Melanocyte of skin (primary cell): ENCODE measurements around the gene BAZ2A. TPM values are rescaled to one million over a fixed set of nuclear protein-coding genes. Genes with fewer than 3 reads are reported as not detected.

Experiments used
- small RNA-seq, 2 donors: library from RNA; depleted of rRNA; stranded (forward); fragments of <200 nt; gene quantifications; one replicate each; pipeline ENCODE3, GENCODE V24; 2012
- total RNA-seq, 2 donors: library from RNA; depleted of rRNA; stranded (reverse); fragments of >200 nt; gene quantifications; 2 replicates each; pipeline ENCODE4 v1.2.3, GENCODE V29; 2012

BAZ2A gene
- total RNA-seq: 10 to 100 TPM; 52.0 to 56.3 TPM

GRCh38 chr12:56630180-56630632 lies at the start of gene BAZ2A:
Gene BAZ2A (minus strand): TSS chr12:56630326. CDS start chr12:56617530, 12,796 bp downstream.

GRCh38 chr12:56645717-56646446 lies 15.8 kb upstream of the BAZ2A start, which contains the start of gene ATP5F1B:
Gene ATP5F1B (minus strand): TSS chr12:56645984. CDS start chr12:56645963, 21 bp downstream.

Small RNA genes lying within 50 kb of the gene (small RNA-seq; reads per million reads assigned to genes)
- gene RN7SL809P (0 to 0.34 reads per million in 2 donors), gene RNU6-343P (0 to 0.06 reads per million in 2 donors), gene SNORD59A (5,357 to 5,558 reads per million in 2 donors)

Other genes with a start within 250 kb of the BAZ2A start
- 10 to 100 TPM in 1 of 2 donors, 1 to 10 TPM in 1; 8.9 to 16.7 TPM for gene TIMELESS, start 180.9 kb downstream of the BAZ2A start, total RNA-seq
- not detected for gene MIP, start 175.7 kb downstream of the BAZ2A start, total RNA-seq
- gene SPRYD4, start 161.7 kb downstream of the BAZ2A start, total RNA-seq: 1 to 10 TPM; 2.4 to 3.0 TPM
- not detected for gene GLS2, start 142.2 kb downstream of the BAZ2A start, total RNA-seq
- gene RBMS2, start 108.5 kb downstream of the BAZ2A start, total RNA-seq: 1 to 10 TPM; 8.3 to 9.0 TPM
- gene ATP5F1B, start 15.7 kb upstream of the BAZ2A start, total RNA-seq: 100 to 1,000 TPM; 532 to 644 TPM
- 100 to 1,000 TPM in 1 of 2 donors, 10 to 100 TPM in 1; 42.3 to 108 TPM for gene PTGES3, start 58.0 kb upstream of the BAZ2A start, total RNA-seq
- 100 to 1,000 TPM; 509 to 602 TPM for gene NACA, start 95.0 kb upstream of the BAZ2A start, total RNA-seq
- 10 to 100 TPM; 12.7 to 27.6 TPM for gene PRIM1, start 122.0 kb upstream of the BAZ2A start, total RNA-seq
- gene HSD17B6, start 133.0 kb upstream of the BAZ2A start, total RNA-seq: under 1 TPM; 0.67 to 0.69 TPM